Adrenal gland (tissue), 12 donors: Measurements from ENCODE around the gene COPS7A. TPM values are rescaled to one million over a fixed set of nuclear protein-coding genes. Genes with fewer than 3 reads are reported as not detected.
"Not testable (repeated sequence)": the region's sequence is repeated elsewhere in the genome, so short reads cannot be mapped to it uniquely, and the experiment has no call there.

Source experiments
- DNase-seq, 7 donors: peaks; one replicate each; pipeline ENCODE4 v3.0.0-alpha.2; 2019 to 2020
- H3K27ac ChIP-seq, 5 donors: fragments of 200-600 bp; sonication (generic) in 4 of 5; 1 replicate in 3 of 5; 2 replicates in 2 of 5; pipeline versions ENCODE4 v1.5.1 to v1.8.0; 2016 to 2020; ENCODE audit warnings: mild to moderate bottlenecking in 1 of 5
- H3K27me3 ChIP-seq: fragments of 200-600 bp; 2 replicates; pipeline ENCODE4 v1.8.0; 2021
- H3K36me3 ChIP-seq, 2 donors: fragments of 200-600 bp; replicated peaks in 1 of 2; 1 replicate in 1 of 2; 2 replicates in 1 of 2; pipeline versions ENCODE4 v1.5.1 to v1.8.0; 2018 to 2022
- H3K4me1 ChIP-seq, 2 donors: fragments of 200-600 bp; replicated peaks in 1 of 2; 1 replicate in 1 of 2; 2 replicates in 1 of 2; pipeline versions ENCODE4 v1.5.1 to v1.8.0; 2018 to 2021
- H3K4me3 ChIP-seq, 4 donors: fragments of 200-600 bp; sonication (generic) in 3 of 4; one replicate each; pipeline ENCODE4 v1.5.1; 2016 to 2018
- H3K9me3 ChIP-seq, 3 donors: fragments of 200-600 bp; sonication (generic) in 1 of 3; replicated peaks in 1 of 3; 1 replicate in 2 of 3; 2 replicates in 1 of 3; pipeline versions ENCODE4 v1.5.1 to v1.8.0; 2016 to 2021
- CTCF ChIP-seq, 6 experiments: fragments of 450-650 bp in 4 of 6; fragments of 200-600 bp in 2 of 6; sonication (generic) in 1 of 6; IDR thresholded peaks; 1 replicate in 5 of 6; 2 replicates in 1 of 6; pipeline versions ENCODE4 v1.5.1 to v1.8.0; 2016 to 2021; ENCODE audit warnings: antibody characterized with exemption in 6 of 6, mild to moderate bottlenecking in 2 of 6, moderate library complexity in 1 of 6
- POLR2A ChIP-seq, 2 donors: fragments of 450-650 bp; IDR thresholded peaks; one replicate each; pipeline ENCODE4 v1.6.1; 2017; ENCODE audit warnings: antibody characterized with exemption in 2 of 2, mild to moderate bottlenecking in 2 of 2, moderate library complexity in 1 of 2
- WGBS, 4 donors: extraction: QIAGEN DNeasy Blood & Tissue Kit in 2 of 4; methylation state at CpG; one replicate each; pipeline versions ENCODE4 v1.1.5 to v1.1.7; 2013 to 2017; 5-methylcytosine and 5-hydroxymethylcytosine counted together
- intact Hi-C, 2 donors: fragments of 100-400 bp; cut with DNase I; formaldehyde crosslinking; loops; one replicate each; pipeline versions ENCODE4 v1.14.1 to v1.15.0; 2022 to 2023
- polyA plus RNA-seq, 3 donors: library from polyadenylated mRNA; stranded (reverse); fragments of 200-250 nt in 2 of 3; fragments of 350-450 nt in 1 of 3; fragmentation: Illumina TruSeq in 1 of 3; extraction: RNeasy Lipid Tissue Mini Kit (QIAGEN cat#74804) in 1 of 3; gene quantifications; one replicate each; pipeline ENCODE4 v1.2.3, GENCODE V29; 2013 to 2014
- total RNA-seq, 9 donors: library from RNA; depleted of rRNA in 4 of 9; stranded (reverse); fragments of >200 nt in 4 of 9; fragments of 120-200 nt in 1 of 9; fragmentation: NEBNext Ultra II Directional in 1 of 9; extraction: Animal tissue kit (Norgen Biotek cat#: 25700) in 1 of 9; gene quantifications; one replicate each; pipeline versions ENCODE4 v1.1.0 to v1.2.4, GENCODE V29; 2013 to 2023
- donor health status: healthy with polysubstance abuse.
- donor health status: Bipolar disorder and iron deficiency.
- donor health status: DM: yes; HTN: yes; CAD: no.
- donor health status: DM: no; HTN: no; CAD: no.
- donor health status: DM: no; HTN: no; CAD: no.
- donor health status: DM: yes; HTN: yes; CAD: no.

Gene COPS7A
- total and polyA plus RNA-seq, 12 donors: 46.5 to 105 (median 81.1) TPM

- 10 to 19% (median 15%) methylated on average over 8 to 10 of the region's 10 CpGs for WGBS, 4 donors
- DNase-seq: no peak
- Histone ChIP-seq H3K4me3 (no peak overlapping the region), H3K27ac (no peak overlapping the region), H3K27me3 (peaks cover 50% of the 10 kb centered on the region), H3K9me3 (no peaks in the 10 kb centered on the region), H3K36me3 (no peaks in the 10 kb centered on the region), H3K4me1 (peaks cover 5 to 9% of the 10 kb centered on the region in 2 donors)
- TF ChIP-seq POLR2A (IDR thresholded peaks at IDR 0.05): no peak
- intact Hi-C loops: no loop called here
Measured at GRCh38 chr12:6703631-6704030, 20.2 kb upstream of the COPS7A start.

- H3K4me3 ChIP-seq, intact Hi-C loops, H3K36me3 ChIP-seq, DNase-seq, H3K9me3 ChIP-seq, H3K27ac ChIP-seq, H3K4me1 ChIP-seq: not testable (repeated sequence)
- peaks cover 21% of the 10 kb centered on the region for H3K27me3 ChIP-seq
- 87 to 94% (median 91%) methylated on average over 5 to 21 of the region's 21 CpGs for WGBS, 4 donors
Measured at GRCh38 chr12:6708351-6708750, 15.5 kb upstream of the COPS7A start.

GRCh38 chr12:6708960-6709394 lies 14.9 kb upstream of the COPS7A start:
- Histone ChIP-seq H3K36me3 (no peaks in the 10 kb centered on the region), H3K4me3 (no peak overlapping the region), H3K4me1 (no peaks in the 10 kb centered on the region), H3K27ac (no peak overlapping the region), H3K9me3 (no peaks in the 10 kb centered on the region), H3K27me3 (peaks cover 23% of the 10 kb centered on the region)
- 72 to 82% (median 74%) methylated on average over 14 to 16 of the region's 16 CpGs for WGBS, 4 donors
- TF ChIP-seq CTCF (IDR thresholded peaks at IDR 0.05) (no peak), POLR2A (IDR thresholded peaks at IDR 0.05) (no peak)
- no peak for DNase-seq
- intact Hi-C loops: no loop called here

- H3K27me3 ChIP-seq: peaks cover 13% of the 10 kb centered on the region
- intact Hi-C loops, H3K4me3 ChIP-seq, H3K9me3 ChIP-seq, H3K27ac ChIP-seq, DNase-seq, H3K4me1 ChIP-seq, H3K36me3 ChIP-seq: not testable (repeated sequence)
- WGBS, 4 donors: 86 to 91% (median 89%) methylated on average over 3 to 31 of the region's 41 CpGs
Measured at GRCh38 chr12:6716031-6716873, 7.6 kb upstream of the COPS7A start.

GRCh38 chr12:6716874-6717437 lies 6.9 kb upstream of the COPS7A start:
- no peaks in the 10 kb centered on the region for H3K4me1 ChIP-seq
- peaks cover 13% of the 10 kb centered on the region for H3K27me3 ChIP-seq
- no peaks in the 10 kb centered on the region for H3K9me3 ChIP-seq
- intact Hi-C loops: no loop called here
- no peaks in the 10 kb centered on the region for H3K36me3 ChIP-seq
- TF ChIP-seq POLR2A (IDR thresholded peaks at IDR 0.05) (no peak), CTCF (IDR thresholded peaks at IDR 0.05) (no peak)
- H3K4me3 ChIP-seq: no peak overlapping the region
- H3K27ac ChIP-seq: no peak overlapping the region
- 66 to 87% (median 72%) methylated on average over 7 to 9 of the region's 10 CpGs for WGBS, 4 donors
- no peak for DNase-seq
